Suprapubic skin (tissue), 4 donors: Measurements from ENCODE around the gene IQGAP3. TPM values are rescaled to one million over a fixed set of nuclear protein-coding genes. Genes with fewer than 3 reads are reported as not detected.
A peak's percentile ranks its signal among the peaks of the same experiment; 100 is the strongest.
"Not testable (repeated sequence)": the region's sequence is repeated elsewhere in the genome, so short reads cannot be mapped to it uniquely, and the experiment has no call there.

Experiments
- DNase-seq, 2 donors: peaks; one replicate each; pipeline ENCODE4 v3.0.0-alpha.2; 2019; ENCODE audit warnings: low spot score in 2 of 2
- H3K27ac ChIP-seq: fragments of 200-600 bp; sonication (generic); one replicate; pipeline ENCODE4 v1.5.1; 2019
- H3K27me3 ChIP-seq: fragments of 200-600 bp; sonication (generic); one replicate; pipeline ENCODE4 v1.5.1; 2019
- H3K36me3 ChIP-seq: fragments of 200-600 bp; sonication (generic); one replicate; pipeline ENCODE4 v1.5.1; 2019
- H3K4me1 ChIP-seq: fragments of 200-600 bp; sonication (generic); one replicate; pipeline ENCODE4 v1.5.1; 2019
- H3K4me3 ChIP-seq: fragments of 200-600 bp; sonication (generic); one replicate; pipeline ENCODE4 v1.5.1; 2019; ENCODE audit warnings: mild to moderate bottlenecking
- H3K9me3 ChIP-seq: fragments of 200-600 bp; sonication (generic); one replicate; pipeline ENCODE4 v1.5.1; 2019
- EP300 ChIP-seq: sonication (generic); formaldehyde crosslinking; IDR thresholded peaks from one replicate; pipeline ENCODE4 v1.6.1; 2017; ENCODE audit warnings: antibody characterized with exemption
- POLR2A ChIP-seq, 2 donors: fragments of 450-650 bp; IDR thresholded peaks; one replicate each; pipeline ENCODE4 v1.6.1; 2017; ENCODE audit warnings: antibody characterized with exemption in 2 of 2, mild to moderate bottlenecking in 2 of 2, moderate library complexity in 2 of 2
- POLR2AphosphoS5 ChIP-seq, 3 donors: sonication (generic); formaldehyde crosslinking; IDR thresholded peaks; one replicate each; pipeline ENCODE4 v1.6.1; 2017; ENCODE audit warnings: antibody characterized with exemption in 3 of 3
- WGBS: methylation state at CpG from one replicate; pipeline ENCODE4 v1.1.5; 2018; 5-methylcytosine and 5-hydroxymethylcytosine counted together
- total RNA-seq, 4 donors: library from RNA; depleted of rRNA; stranded (reverse); fragments of >200 nt; gene quantifications; one replicate each; pipeline ENCODE4 v1.1.0, GENCODE V29; 2016
- TF ChIP-seq, protein P1 (sequence below), 2 donors: fragments of 200-600 bp in 1 of 2; fragments of 450-650 bp in 1 of 2; sonication (generic) in 1 of 2; IDR thresholded peaks; one replicate each; pipeline ENCODE4 v1.5.1; 2016 to 2019; ENCODE audit warnings: antibody characterized with exemption in 2 of 2, mild to moderate bottlenecking in 1 of 2, moderate library complexity in 1 of 2

Gene IQGAP3
- total RNA-seq, 4 donors from 2014 or later = 2.2 to 5.7 (median 4.5) TPM

DNA sequence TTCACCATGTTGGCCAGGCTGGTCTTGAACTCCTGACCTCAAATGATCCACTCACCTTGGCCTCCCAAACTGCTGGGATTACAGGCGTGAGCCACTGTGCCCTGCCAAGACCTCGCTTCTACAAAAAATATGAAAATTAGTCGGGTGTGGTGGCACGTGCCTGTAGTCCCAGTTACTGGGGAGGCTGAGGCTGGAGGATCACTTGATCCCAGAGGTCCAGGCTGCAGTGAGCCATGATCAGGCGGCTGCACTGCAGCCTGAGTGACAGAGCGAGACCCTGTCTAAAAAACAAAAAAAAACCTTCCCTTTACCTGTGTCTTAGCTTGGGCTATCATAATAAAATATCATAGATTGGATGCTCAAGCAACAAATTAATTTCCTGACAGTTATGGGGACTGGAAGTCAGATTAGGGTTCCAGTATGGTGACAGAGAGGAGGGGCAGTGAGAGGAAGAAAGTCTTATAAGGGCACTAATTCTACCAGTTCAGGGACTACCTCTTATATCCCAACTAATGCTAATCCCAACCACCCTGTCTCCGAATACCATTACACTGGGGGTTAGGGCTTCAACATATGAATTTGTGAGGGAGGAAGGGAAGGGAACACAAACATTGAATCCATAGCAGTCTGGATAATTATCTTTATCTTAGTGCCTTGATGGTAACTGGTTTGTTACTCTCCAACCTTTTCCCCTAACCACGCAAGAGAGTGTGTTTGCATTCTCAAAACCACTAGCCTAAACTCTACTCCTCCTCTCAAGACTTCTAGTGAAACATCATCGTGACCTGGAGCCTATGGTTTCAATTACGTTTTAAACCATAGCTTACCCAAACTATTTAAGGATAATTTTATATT is 18.2 kb upstream of the IQGAP3 start:
- TF ChIP-seq EP300 (no peak), POLR2AphosphoS5 (IDR thresholded peaks at IDR 0.05) (no peak), POLR2A (IDR thresholded peaks at IDR 0.05) (no peak)
- TF ChIP-seq, protein P1, sequence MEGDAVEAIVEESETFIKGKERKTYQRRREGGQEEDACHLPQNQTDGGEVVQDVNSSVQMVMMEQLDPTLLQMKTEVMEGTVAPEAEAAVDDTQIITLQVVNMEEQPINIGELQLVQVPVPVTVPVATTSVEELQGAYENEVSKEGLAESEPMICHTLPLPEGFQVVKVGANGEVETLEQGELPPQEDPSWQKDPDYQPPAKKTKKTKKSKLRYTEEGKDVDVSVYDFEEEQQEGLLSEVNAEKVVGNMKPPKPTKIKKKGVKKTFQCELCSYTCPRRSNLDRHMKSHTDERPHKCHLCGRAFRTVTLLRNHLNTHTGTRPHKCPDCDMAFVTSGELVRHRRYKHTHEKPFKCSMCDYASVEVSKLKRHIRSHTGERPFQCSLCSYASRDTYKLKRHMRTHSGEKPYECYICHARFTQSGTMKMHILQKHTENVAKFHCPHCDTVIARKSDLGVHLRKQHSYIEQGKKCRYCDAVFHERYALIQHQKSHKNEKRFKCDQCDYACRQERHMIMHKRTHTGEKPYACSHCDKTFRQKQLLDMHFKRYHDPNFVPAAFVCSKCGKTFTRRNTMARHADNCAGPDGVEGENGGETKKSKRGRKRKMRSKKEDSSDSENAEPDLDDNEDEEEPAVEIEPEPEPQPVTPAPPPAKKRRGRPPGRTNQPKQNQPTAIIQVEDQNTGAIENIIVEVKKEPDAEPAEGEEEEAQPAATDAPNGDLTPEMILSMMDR (IDR thresholded peaks at IDR 0.05) = no peak
- no peak overlapping the region for H3K4me3 ChIP-seq
- H3K27ac ChIP-seq = peak overlapping the region; percentile 80
- H3K9me3 ChIP-seq = no peaks in the 10 kb centered on the region
- H3K36me3 ChIP-seq = peaks cover 23% of the 10 kb centered on the region
- no peaks in the 10 kb centered on the region for H3K27me3 ChIP-seq
- DNase-seq = no peak
- 83% methylated on average over 10 of the region's 10 CpGs for WGBS
- peaks cover 16% of the 10 kb centered on the region for H3K4me1 ChIP-seq

DNA sequence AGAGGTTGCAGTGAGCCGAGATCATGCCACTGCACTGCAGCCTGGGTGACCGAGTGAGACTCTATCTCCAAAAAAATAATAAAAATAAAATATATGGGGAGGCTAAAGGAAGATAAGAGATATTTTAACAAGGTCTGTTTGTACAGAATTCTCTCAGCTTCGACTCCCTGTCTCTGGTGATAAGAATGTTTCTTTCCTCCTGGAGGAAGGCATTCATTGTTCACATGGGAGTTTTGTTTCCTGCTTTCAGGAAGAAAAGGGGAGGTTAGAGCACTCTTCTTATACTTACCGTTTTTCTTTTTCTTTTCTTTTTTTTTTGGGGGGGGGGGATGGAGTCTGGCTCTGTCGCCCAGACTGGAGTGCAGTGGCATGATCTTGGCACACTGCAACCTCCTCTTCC is 17.2 kb upstream of the IQGAP3 start:
- Histone ChIP-seq H3K4me3 (no peak overlapping the region), H3K9me3 (no peaks in the 10 kb centered on the region), H3K27me3 (no peaks in the 10 kb centered on the region), H3K27ac (no peak overlapping the region), H3K36me3 (peaks cover 13% of the 10 kb centered on the region), H3K4me1 (peaks cover 16% of the 10 kb centered on the region)
- TF ChIP-seq POLR2AphosphoS5 (IDR thresholded peaks at IDR 0.05) = no peak
- TF ChIP-seq, protein P1 (IDR thresholded peaks at IDR 0.05) = no peak
- TF ChIP-seq POLR2A (IDR thresholded peaks at IDR 0.05) = no peak
- TF ChIP-seq EP300 = no peak
- DNase-seq = no peak
- 68% methylated on average over 5 of the region's 5 CpGs for WGBS

- 94% methylated on average over 8 of the region's 8 CpGs for WGBS
- H3K27ac ChIP-seq = not testable (repeated sequence)
These were observed 15.6 kb upstream of the IQGAP3 start for GRCh38 chr1:156587927-156588326.

GRCh38 chr1:156586892-156587477 is 14.6 kb upstream of the IQGAP3 start:
- WGBS = 78% methylated on average over 3 of the region's 3 CpGs
- H3K36me3 ChIP-seq = no peaks in the 10 kb centered on the region
- peaks cover 7% of the 10 kb centered on the region for H3K4me1 ChIP-seq
- TF ChIP-seq, protein P1 (IDR thresholded peaks at IDR 0.05) = no peak
- TF ChIP-seq EP300 = no peak
- no peak for TF ChIP-seq POLR2A (IDR thresholded peaks at IDR 0.05)
- no peak for TF ChIP-seq POLR2AphosphoS5 (IDR thresholded peaks at IDR 0.05)
- no peak overlapping the region for H3K27ac ChIP-seq
- H3K4me3 ChIP-seq = no peak overlapping the region
- DNase-seq = no peak
- H3K9me3 ChIP-seq = no peaks in the 10 kb centered on the region
- no peaks in the 10 kb centered on the region for H3K27me3 ChIP-seq

More at GRCh38 chr1:156587927-156588326, 15.6 kb upstream of the IQGAP3 start:
- not testable (repeated sequence) for H3K27me3 ChIP-seq, DNase-seq, H3K36me3 ChIP-seq, H3K9me3 ChIP-seq, H3K4me3 ChIP-seq
- H3K4me1 ChIP-seq = peaks cover 16% of the 10 kb centered on the region

DNA sequence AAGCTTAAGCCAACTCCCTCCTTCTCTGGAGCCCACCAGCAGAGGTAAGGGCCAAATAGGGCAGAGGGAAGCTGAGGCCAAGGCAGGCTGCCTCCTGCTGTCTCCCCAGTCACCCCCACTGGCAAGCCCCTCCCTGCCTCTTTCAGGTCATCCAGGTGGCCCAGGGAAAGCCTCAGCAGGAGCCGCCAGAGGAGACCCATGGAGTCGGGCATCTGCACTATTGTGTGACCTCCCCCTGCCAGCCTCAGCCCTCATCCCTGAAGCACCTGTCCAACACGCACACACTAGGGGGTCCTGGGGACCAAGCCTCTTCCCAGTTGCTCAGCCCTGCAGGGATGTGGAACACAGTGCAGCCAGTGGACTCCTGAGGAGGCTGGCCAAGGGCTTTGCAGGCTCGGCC is 14.0 kb upstream of the IQGAP3 start:
- no peak for DNase-seq
- H3K4me1 ChIP-seq = peaks cover 6% of the 10 kb centered on the region
- no peak overlapping the region for H3K27ac ChIP-seq
- H3K9me3 ChIP-seq = no peaks in the 10 kb centered on the region
- no peak overlapping the region for H3K4me3 ChIP-seq
- H3K36me3 ChIP-seq = no peaks in the 10 kb centered on the region
- TF ChIP-seq POLR2A (IDR thresholded peaks at IDR 0.05) (no peak), EP300 (no peak), POLR2AphosphoS5 (IDR thresholded peaks at IDR 0.05) (no peak)
- TF ChIP-seq, protein P1 (IDR thresholded peaks at IDR 0.05) = no peak
- WGBS = 65% methylated on average over 4 of the region's 4 CpGs
- H3K27me3 ChIP-seq = no peaks in the 10 kb centered on the region
